ENCODE measurements around the gene HDC.

Gene HDC

GRCh38 chr15:50235794-50236193 lies 29.7 kb downstream of the HDC start:
- no peak overlapping the region for H3K9ac ChIP-seq (ENCODE audit: low read depth, low read length)
- H3K36me3 ChIP-seq (ENCODE audit: control insufficient read depth, insufficient read depth, low read length): no peaks in the 10 kb centered on the region
- no peak overlapping the region for H3K4me3 ChIP-seq (ENCODE audit: low read depth, low read length)

DNA sequence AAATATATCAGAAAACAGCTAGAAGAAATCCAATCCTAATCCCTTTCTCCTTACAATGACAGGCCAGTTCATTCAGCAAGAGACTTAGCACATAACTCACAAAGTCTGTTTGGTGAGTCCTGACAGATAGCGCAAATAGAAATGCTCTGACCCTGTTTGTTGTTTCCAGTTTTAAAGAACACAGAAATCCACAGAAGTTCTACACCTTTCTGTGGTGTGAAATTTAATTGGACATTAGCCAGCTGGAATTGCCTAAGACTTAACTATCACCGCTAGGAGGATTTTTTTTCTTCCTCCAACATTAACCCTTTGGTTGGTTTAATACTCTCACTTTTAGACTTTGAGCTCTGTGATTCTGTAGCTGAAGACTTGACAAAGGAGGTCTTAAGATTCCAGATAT lies 30.8 kb downstream of the HDC start:
- H3K4me3 ChIP-seq (ENCODE audit: low read depth, low read length): no peak overlapping the region
- H3K27me3 ChIP-seq (ENCODE audit: control insufficient read depth, insufficient read depth, low read length): no peaks in the 10 kb centered on the region
- no peak overlapping the region for H3K9ac ChIP-seq (ENCODE audit: low read depth, low read length)
- H3K36me3 ChIP-seq (ENCODE audit: control insufficient read depth, insufficient read depth, low read length): no peaks in the 10 kb centered on the region
- no peaks in the 10 kb centered on the region for H3K9me3 ChIP-seq (ENCODE audit: control insufficient read depth, insufficient read depth, low read length)
- no peaks in the 10 kb centered on the region for H3K4me1 ChIP-seq (ENCODE audit: control insufficient read depth, insufficient read depth, low read length)

More at GRCh38 chr15:50235794-50236193, 29.7 kb downstream of the HDC start:
- no peaks in the 10 kb centered on the region for H3K4me1 ChIP-seq (ENCODE audit: control insufficient read depth, insufficient read depth, low read length)
- H3K27me3 ChIP-seq (ENCODE audit: control insufficient read depth, insufficient read depth, low read length): no peaks in the 10 kb centered on the region
- no peaks in the 10 kb centered on the region for H3K9me3 ChIP-seq (ENCODE audit: control insufficient read depth, insufficient read depth, low read length)

DNA sequence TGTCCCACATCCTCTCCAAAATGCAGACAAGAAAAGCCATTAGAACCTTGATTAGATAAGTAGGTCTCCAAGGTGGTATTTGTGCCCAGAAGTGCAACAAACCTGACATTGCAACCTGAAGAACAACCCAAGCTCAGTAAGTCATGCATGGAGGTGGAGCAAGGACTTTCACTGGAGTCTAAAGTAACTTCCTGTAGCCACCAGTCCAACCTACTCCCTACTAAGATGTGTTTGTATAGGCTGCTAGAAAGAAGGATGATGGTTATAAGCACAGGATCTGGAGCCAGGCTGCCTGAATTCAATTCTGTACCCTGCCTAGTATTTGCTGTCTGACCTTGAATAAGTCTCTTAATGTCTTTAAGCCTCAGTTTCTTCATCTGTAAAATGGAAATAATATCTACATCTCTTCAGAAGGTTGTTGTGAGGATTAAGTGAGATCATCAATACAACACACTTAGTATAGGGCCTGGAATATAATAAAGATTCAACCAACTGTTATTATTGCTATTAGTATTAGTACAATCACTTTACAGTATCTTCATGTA lies 32.3 kb downstream of the HDC start:
- H3K9me3 ChIP-seq (ENCODE audit: control insufficient read depth, insufficient read depth, low read length): no peaks in the 10 kb centered on the region
- no peak overlapping the region for H3K9ac ChIP-seq (ENCODE audit: low read depth, low read length)
- H3K4me1 ChIP-seq (ENCODE audit: control insufficient read depth, insufficient read depth, low read length): no peaks in the 10 kb centered on the region
- no peaks in the 10 kb centered on the region for H3K27me3 ChIP-seq (ENCODE audit: control insufficient read depth, insufficient read depth, low read length)
- no peak overlapping the region for H3K4me3 ChIP-seq (ENCODE audit: low read depth, low read length)
- no peaks in the 10 kb centered on the region for H3K36me3 ChIP-seq (ENCODE audit: control insufficient read depth, insufficient read depth, low read length)

GRCh38 chr15:50232791-50233190 lies 32.7 kb downstream of the HDC start:
- Histone ChIP-seq H3K9ac (ENCODE audit: low read depth, low read length) (no peak overlapping the region), H3K4me3 (ENCODE audit: low read depth, low read length) (no peak overlapping the region), H3K27me3 (ENCODE audit: control insufficient read depth, insufficient read depth, low read length) (no peaks in the 10 kb centered on the region), H3K4me1 (ENCODE audit: control insufficient read depth, insufficient read depth, low read length) (no peaks in the 10 kb centered on the region), H3K36me3 (ENCODE audit: control insufficient read depth, insufficient read depth, low read length) (no peaks in the 10 kb centered on the region), H3K9me3 (ENCODE audit: control insufficient read depth, insufficient read depth, low read length) (no peaks in the 10 kb centered on the region)

GRCh38 chr15:50231761-50232160 lies 33.8 kb downstream of the HDC start:
- H3K36me3 ChIP-seq (ENCODE audit: control insufficient read depth, insufficient read depth, low read length): no peaks in the 10 kb centered on the region
- no peak overlapping the region for H3K9ac ChIP-seq (ENCODE audit: low read depth, low read length)
- no peak overlapping the region for H3K4me3 ChIP-seq (ENCODE audit: low read depth, low read length)
- H3K27me3 ChIP-seq (ENCODE audit: control insufficient read depth, insufficient read depth, low read length): no peaks in the 10 kb centered on the region
- H3K9me3 ChIP-seq (ENCODE audit: control insufficient read depth, insufficient read depth, low read length): no peaks in the 10 kb centered on the region
- H3K4me1 ChIP-seq (ENCODE audit: control insufficient read depth, insufficient read depth, low read length): no peaks in the 10 kb centered on the region

DNA sequence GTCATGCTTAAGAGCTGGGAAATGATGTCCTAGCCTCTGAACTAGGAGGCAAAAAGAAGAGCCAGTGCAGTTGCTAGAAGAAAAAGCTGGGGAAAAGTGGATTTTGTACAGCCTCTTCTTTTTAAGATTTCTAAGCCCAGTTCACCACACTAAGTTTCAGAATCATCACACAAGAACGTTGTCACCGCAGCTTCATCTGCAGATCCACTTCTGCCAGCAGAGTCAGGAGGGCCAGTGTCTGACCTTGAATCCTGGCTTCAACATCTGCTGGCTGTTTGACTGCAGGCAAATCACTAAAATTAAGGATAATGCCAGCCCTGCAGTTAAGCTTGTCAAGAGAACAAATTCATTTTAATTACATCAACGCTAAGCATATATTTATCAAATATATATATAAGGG lies 36.2 kb downstream of the HDC start:
- Histone ChIP-seq H3K4me3 (ENCODE audit: low read depth, low read length) (no peak overlapping the region), H3K4me1 (ENCODE audit: control insufficient read depth, insufficient read depth, low read length) (no peaks in the 10 kb centered on the region), H3K9ac (ENCODE audit: low read depth, low read length) (no peak overlapping the region), H3K9me3 (ENCODE audit: control insufficient read depth, insufficient read depth, low read length) (no peaks in the 10 kb centered on the region), H3K36me3 (ENCODE audit: control insufficient read depth, insufficient read depth, low read length) (no peaks in the 10 kb centered on the region), H3K27me3 (ENCODE audit: control insufficient read depth, insufficient read depth, low read length) (no peaks in the 10 kb centered on the region)

GRCh38 chr15:50228866-50229265 lies 36.7 kb downstream of the HDC start:
- H3K9ac ChIP-seq (ENCODE audit: low read depth, low read length): no peak overlapping the region
- no peaks in the 10 kb centered on the region for H3K4me1 ChIP-seq (ENCODE audit: control insufficient read depth, insufficient read depth, low read length)
- no peaks in the 10 kb centered on the region for H3K36me3 ChIP-seq (ENCODE audit: control insufficient read depth, insufficient read depth, low read length)
- no peaks in the 10 kb centered on the region for H3K9me3 ChIP-seq (ENCODE audit: control insufficient read depth, insufficient read depth, low read length)
- no peak overlapping the region for H3K4me3 ChIP-seq (ENCODE audit: low read depth, low read length)
- no peaks in the 10 kb centered on the region for H3K27me3 ChIP-seq (ENCODE audit: control insufficient read depth, insufficient read depth, low read length)

GRCh38 chr15:50227076-50227475 lies 38.5 kb downstream of the HDC start:
- H3K9ac ChIP-seq (ENCODE audit: low read depth, low read length): no peak overlapping the region
- H3K4me3 ChIP-seq (ENCODE audit: low read depth, low read length): no peak overlapping the region
- no peaks in the 10 kb centered on the region for H3K36me3 ChIP-seq (ENCODE audit: control insufficient read depth, insufficient read depth, low read length)
- H3K27me3 ChIP-seq (ENCODE audit: control insufficient read depth, insufficient read depth, low read length): no peaks in the 10 kb centered on the region
- no peaks in the 10 kb centered on the region for H3K4me1 ChIP-seq (ENCODE audit: control insufficient read depth, insufficient read depth, low read length)
- no peaks in the 10 kb centered on the region for H3K9me3 ChIP-seq (ENCODE audit: control insufficient read depth, insufficient read depth, low read length)

GRCh38 chr15:50225938-50226337 lies 39.6 kb downstream of the HDC start:
- Histone ChIP-seq H3K9ac (ENCODE audit: low read depth, low read length) (no peak overlapping the region), H3K4me1 (ENCODE audit: control insufficient read depth, insufficient read depth, low read length) (no peaks in the 10 kb centered on the region), H3K4me3 (ENCODE audit: low read depth, low read length) (no peak overlapping the region), H3K36me3 (ENCODE audit: control insufficient read depth, insufficient read depth, low read length) (no peaks in the 10 kb centered on the region), H3K27me3 (ENCODE audit: control insufficient read depth, insufficient read depth, low read length) (no peaks in the 10 kb centered on the region), H3K9me3 (ENCODE audit: control insufficient read depth, insufficient read depth, low read length) (no peaks in the 10 kb centered on the region)

- no peaks in the 10 kb centered on the region for H3K36me3 ChIP-seq (ENCODE audit: control insufficient read depth, insufficient read depth, low read length)
- no peak overlapping the region for H3K4me3 ChIP-seq (ENCODE audit: low read depth, low read length)
- no peaks in the 10 kb centered on the region for H3K27me3 ChIP-seq (ENCODE audit: control insufficient read depth, insufficient read depth, low read length)
- no peaks in the 10 kb centered on the region for H3K9me3 ChIP-seq (ENCODE audit: control insufficient read depth, insufficient read depth, low read length)
- no peaks in the 10 kb centered on the region for H3K4me1 ChIP-seq (ENCODE audit: control insufficient read depth, insufficient read depth, low read length)
- no peak overlapping the region for H3K9ac ChIP-seq (ENCODE audit: low read depth, low read length)
These were observed 40.5 kb downstream of the HDC start for GRCh38 chr15:50225057-50225456.

DNA sequence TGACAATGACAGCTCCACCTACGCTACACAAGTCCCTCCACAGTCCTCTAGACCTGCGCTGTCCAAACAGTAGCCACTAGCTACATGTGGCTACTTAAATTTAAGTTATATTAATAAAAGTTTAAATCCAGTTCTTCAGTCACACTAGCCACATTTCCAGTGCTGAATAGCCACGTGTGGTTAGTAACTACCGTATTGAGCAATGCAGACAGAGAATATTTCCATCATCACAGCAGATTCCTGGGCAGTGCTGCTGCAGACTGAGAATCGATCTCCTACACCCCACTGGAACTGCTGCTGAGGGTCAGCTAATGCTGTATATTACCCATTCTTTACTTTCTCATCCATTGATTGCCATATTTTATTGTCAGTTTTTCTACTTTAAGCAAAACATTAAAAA lies 40.9 kb downstream of the HDC start:
- Histone ChIP-seq H3K9ac (ENCODE audit: low read depth, low read length) (no peak overlapping the region), H3K27me3 (ENCODE audit: control insufficient read depth, insufficient read depth, low read length) (no peaks in the 10 kb centered on the region), H3K4me3 (ENCODE audit: low read depth, low read length) (no peak overlapping the region), H3K36me3 (ENCODE audit: control insufficient read depth, insufficient read depth, low read length) (no peaks in the 10 kb centered on the region), H3K4me1 (ENCODE audit: control insufficient read depth, insufficient read depth, low read length) (no peaks in the 10 kb centered on the region), H3K9me3 (ENCODE audit: control insufficient read depth, insufficient read depth, low read length) (no peaks in the 10 kb centered on the region)

DNA sequence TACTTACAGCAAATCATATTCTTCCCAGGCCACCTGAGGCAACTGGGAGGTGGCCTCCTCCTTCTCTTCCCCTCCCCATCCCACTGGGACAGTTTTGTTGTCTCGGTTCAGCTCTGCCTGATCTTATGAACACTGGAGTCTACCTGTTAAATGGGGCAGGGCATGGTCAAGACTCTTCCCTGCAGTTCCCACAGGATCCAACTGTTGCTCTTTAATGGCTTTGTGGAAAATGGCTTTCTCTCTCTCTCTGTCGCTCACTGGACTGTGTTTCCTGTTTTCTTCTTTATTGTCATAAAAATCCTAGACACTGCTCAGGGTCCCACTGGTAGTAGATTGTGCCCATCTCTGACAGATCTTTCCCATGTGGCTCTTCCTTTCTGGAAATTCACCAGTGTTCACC lies 43.3 kb downstream of the HDC start:
- Histone ChIP-seq H3K4me1 (ENCODE audit: control insufficient read depth, insufficient read depth, low read length) (no peaks in the 10 kb centered on the region), H3K27me3 (ENCODE audit: control insufficient read depth, insufficient read depth, low read length) (no peaks in the 10 kb centered on the region), H3K4me3 (ENCODE audit: low read depth, low read length) (no peak overlapping the region), H3K9me3 (ENCODE audit: control insufficient read depth, insufficient read depth, low read length) (no peaks in the 10 kb centered on the region), H3K9ac (ENCODE audit: low read depth, low read length) (no peak overlapping the region), H3K36me3 (ENCODE audit: control insufficient read depth, insufficient read depth, low read length) (no peaks in the 10 kb centered on the region)

DNA sequence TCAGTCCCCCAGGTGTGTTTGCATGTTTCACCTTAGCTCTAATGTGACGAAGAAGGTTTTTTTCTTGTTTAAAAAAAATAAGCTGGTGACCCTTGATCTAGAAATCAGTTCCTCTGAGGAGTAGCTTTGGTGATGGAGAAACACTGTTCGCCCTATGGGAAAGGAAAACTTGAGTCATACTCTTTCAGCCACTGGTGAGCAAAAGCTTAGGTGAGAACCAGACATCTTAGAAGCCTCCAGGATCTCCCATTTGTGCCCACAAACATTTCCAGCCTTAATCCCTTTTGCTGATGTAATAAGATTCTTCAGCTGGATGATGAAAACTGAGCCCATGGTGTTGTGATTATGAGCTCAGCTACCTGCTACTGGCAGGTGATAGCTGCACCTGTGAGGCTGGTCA lies 45.7 kb downstream of the HDC start:
- no peaks in the 10 kb centered on the region for H3K9me3 ChIP-seq (ENCODE audit: control insufficient read depth, insufficient read depth, low read length)

More for the DNA sequence above, 45.7 kb downstream of the HDC start:
- Histone ChIP-seq H3K27me3 (ENCODE audit: control insufficient read depth, insufficient read depth, low read length) (no peaks in the 10 kb centered on the region), H3K4me3 (ENCODE audit: low read depth, low read length) (no peak overlapping the region), H3K36me3 (ENCODE audit: control insufficient read depth, insufficient read depth, low read length) (no peaks in the 10 kb centered on the region), H3K4me1 (ENCODE audit: control insufficient read depth, insufficient read depth, low read length) (no peaks in the 10 kb centered on the region), H3K9ac (ENCODE audit: low read depth, low read length) (no peak overlapping the region)
